ENCODE measurements around the gene CERS3.

DNA sequence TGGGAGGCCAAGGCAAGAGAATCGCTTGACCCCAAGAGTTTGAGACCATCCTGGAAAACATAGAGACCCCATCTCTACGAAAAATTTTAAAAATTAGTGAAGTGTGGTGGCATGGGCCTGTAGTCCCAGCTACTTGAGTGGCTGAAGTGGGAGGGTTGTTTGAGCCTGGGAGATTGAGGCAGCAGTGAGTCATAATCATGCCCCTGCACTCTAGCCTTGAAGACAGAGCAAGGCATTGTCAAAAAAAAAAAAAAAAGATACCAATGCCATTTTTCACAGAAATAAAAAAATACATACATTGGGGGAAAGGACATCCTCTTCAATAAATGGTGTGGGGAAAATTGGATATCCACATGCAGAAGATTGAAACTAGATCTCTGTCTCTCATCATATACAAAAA, 74.6 kb downstream of the CERS3 start:
- TF ChIP-seq POLR2AphosphoS5 (IDR thresholded peaks at IDR 0.05; ENCODE audit: low read depth, low read length) (no peak), SIN3A (IDR thresholded peaks at IDR 0.05; ENCODE audit: borderline replicate concordance, insufficient read depth, low read depth, low read length) (no peak)
- TF ChIP-seq, protein P1, sequence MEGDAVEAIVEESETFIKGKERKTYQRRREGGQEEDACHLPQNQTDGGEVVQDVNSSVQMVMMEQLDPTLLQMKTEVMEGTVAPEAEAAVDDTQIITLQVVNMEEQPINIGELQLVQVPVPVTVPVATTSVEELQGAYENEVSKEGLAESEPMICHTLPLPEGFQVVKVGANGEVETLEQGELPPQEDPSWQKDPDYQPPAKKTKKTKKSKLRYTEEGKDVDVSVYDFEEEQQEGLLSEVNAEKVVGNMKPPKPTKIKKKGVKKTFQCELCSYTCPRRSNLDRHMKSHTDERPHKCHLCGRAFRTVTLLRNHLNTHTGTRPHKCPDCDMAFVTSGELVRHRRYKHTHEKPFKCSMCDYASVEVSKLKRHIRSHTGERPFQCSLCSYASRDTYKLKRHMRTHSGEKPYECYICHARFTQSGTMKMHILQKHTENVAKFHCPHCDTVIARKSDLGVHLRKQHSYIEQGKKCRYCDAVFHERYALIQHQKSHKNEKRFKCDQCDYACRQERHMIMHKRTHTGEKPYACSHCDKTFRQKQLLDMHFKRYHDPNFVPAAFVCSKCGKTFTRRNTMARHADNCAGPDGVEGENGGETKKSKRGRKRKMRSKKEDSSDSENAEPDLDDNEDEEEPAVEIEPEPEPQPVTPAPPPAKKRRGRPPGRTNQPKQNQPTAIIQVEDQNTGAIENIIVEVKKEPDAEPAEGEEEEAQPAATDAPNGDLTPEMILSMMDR (IDR thresholded peaks at IDR 0.05) = no peak
- TF ChIP-seq, protein P2, sequence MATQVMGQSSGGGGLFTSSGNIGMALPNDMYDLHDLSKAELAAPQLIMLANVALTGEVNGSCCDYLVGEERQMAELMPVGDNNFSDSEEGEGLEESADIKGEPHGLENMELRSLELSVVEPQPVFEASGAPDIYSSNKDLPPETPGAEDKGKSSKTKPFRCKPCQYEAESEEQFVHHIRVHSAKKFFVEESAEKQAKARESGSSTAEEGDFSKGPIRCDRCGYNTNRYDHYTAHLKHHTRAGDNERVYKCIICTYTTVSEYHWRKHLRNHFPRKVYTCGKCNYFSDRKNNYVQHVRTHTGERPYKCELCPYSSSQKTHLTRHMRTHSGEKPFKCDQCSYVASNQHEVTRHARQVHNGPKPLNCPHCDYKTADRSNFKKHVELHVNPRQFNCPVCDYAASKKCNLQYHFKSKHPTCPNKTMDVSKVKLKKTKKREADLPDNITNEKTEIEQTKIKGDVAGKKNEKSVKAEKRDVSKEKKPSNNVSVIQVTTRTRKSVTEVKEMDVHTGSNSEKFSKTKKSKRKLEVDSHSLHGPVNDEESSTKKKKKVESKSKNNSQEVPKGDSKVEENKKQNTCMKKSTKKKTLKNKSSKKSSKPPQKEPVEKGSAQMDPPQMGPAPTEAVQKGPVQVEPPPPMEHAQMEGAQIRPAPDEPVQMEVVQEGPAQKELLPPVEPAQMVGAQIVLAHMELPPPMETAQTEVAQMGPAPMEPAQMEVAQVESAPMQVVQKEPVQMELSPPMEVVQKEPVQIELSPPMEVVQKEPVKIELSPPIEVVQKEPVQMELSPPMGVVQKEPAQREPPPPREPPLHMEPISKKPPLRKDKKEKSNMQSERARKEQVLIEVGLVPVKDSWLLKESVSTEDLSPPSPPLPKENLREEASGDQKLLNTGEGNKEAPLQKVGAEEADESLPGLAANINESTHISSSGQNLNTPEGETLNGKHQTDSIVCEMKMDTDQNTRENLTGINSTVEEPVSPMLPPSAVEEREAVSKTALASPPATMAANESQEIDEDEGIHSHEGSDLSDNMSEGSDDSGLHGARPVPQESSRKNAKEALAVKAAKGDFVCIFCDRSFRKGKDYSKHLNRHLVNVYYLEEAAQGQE (IDR thresholded peaks at IDR 0.05; ENCODE audit: insufficient read depth in 1 of 2, low read depth in 2 of 2, low read length in 1 of 2) = no peak

All from Panc1 (cell line).